K562 (cell line): Measurements from ENCODE around the gene INPP4B. TPM values are rescaled to one million over a fixed set of nuclear protein-coding genes. Genes with fewer than 3 reads are reported as not detected.

Experiments used
- ATAC-seq: fragments of 200-7000 bp; cut with Tn5 transposase; 3 replicates; pipeline ENCODE4 v1.9.1; 2020; ENCODE audit warnings: moderate library complexity
- BruUV-seq: library from RNA; stranded (reverse); fragments of 400-500 nt; replicated peaks from 2 replicates; lab custom pipeline; 2021; lab: Mats Ljungman, UMichigan
- CTCF ChIA-PET: fragments of 300-600 bp; formaldehyde crosslinking; extraction: SDS; loops from one replicate; lab custom pipeline; 2021; ENCODE audit warnings: low intra/inter-chr PET ratio; lab: Yijun Ruan, JAX
- POLR2A ChIA-PET: fragments of 300-600, 350-650 bp; sonication (Branson Sonifier 250); formaldehyde crosslinking; extraction: SDS; loops from one replicate; lab custom pipeline; 2021; ENCODE audit warnings: antibody characterized with exemption, inconsistent platforms; lab: Yijun Ruan, JAX
- DNase-seq, 4 experiments: peaks; one replicate each; pipeline versions ENCODE4 v3.0.0 to v3.0.0-alpha.2; 2011 to 2018; ENCODE audit warnings: low spot score in 3 of 4, mixed read lengths in 3 of 4; ENCODE audit errors: extremely low read depth in 1 of 4
- FAIRE-seq: peaks from 2 replicates; lab custom pipeline; 2011; peaks lifted over from hg19 to GRCh38; lab: Jason Lieb, UNC
- H2AFZ ChIP-seq: 2 replicates; pipeline ENCODE4 v1.6.0; 2011; ENCODE audit warnings: low read depth, low read length, control low read depth, inconsistent platforms
- H3K27ac ChIP-seq: fragments of 200-600 bp; 3 replicates; pipeline ENCODE4 v1.8.0; 2011; ENCODE audit warnings: low read depth, mild to moderate bottlenecking, control low read depth, inconsistent platforms, low read length, moderate library complexity, mixed read lengths; ENCODE audit errors: extremely low read depth
- H3K27me3 ChIP-seq, 2 experiments: fragments of 300-600 bp in 1 of 2; 2 replicates in 1 of 2; 3 replicates in 1 of 2; pipeline versions ENCODE4 v1.6.0 to v1.8.0; 2011; ENCODE audit warnings: inconsistent platforms in 2 of 2, low read length in 2 of 2, mild to moderate bottlenecking in 1 of 2, mixed read lengths in 1 of 2, moderate library complexity in 1 of 2; ENCODE audit not compliant: control insufficient read depth in 2 of 2, insufficient read depth in 2 of 2
- H3K36me3 ChIP-seq: fragments of 300-600 bp; 3 replicates; pipeline ENCODE4 v1.8.0; 2011; ENCODE audit warnings: mild to moderate bottlenecking, low read length, inconsistent platforms; ENCODE audit not compliant: control insufficient read depth, insufficient read depth
- H3K4me1 ChIP-seq, 2 experiments: fragments of 200-600 bp in 1 of 2; replicated peaks in 1 of 2; 2 replicates in 1 of 2; 3 replicates in 1 of 2; pipeline versions ENCODE4 v1.5.1 to v1.8.0; 2011; ENCODE audit warnings: inconsistent platforms in 2 of 2, low read length in 2 of 2, mild to moderate bottlenecking in 1 of 2, mixed read lengths in 1 of 2, moderate library complexity in 1 of 2; ENCODE audit not compliant: control insufficient read depth in 2 of 2, insufficient read depth in 2 of 2
- H3K4me2 ChIP-seq: 2 replicates; pipeline ENCODE4 v1.6.1; 2011; ENCODE audit warnings: low read length, control low read depth, inconsistent platforms, mixed read lengths; ENCODE audit not compliant: insufficient read depth
- H3K4me3 ChIP-seq: fragments of 200-600 bp; sonication (generic), shearing (Covaris generic); 2 replicates; pipeline ENCODE4 v1.5.1; 2016; ENCODE audit warnings: control low read depth, inconsistent platforms
- H3K79me2 ChIP-seq: fragments of 200-600 bp; 3 replicates; pipeline ENCODE4 v1.8.0; 2011; ENCODE audit warnings: low read length, inconsistent platforms; ENCODE audit not compliant: control insufficient read depth, insufficient read depth
- H3K9ac ChIP-seq, 2 experiments: 2 replicates each; pipeline versions ENCODE4 v1.6.0 to v1.6.1; 2011; ENCODE audit warnings: low read depth in 2 of 2, low read length in 2 of 2, control low read depth in 1 of 2, inconsistent platforms in 1 of 2, mild to moderate bottlenecking in 1 of 2, mixed read lengths in 1 of 2; ENCODE audit not compliant: insufficient read depth in 1 of 2
- H3K9me1 ChIP-seq: one replicate; pipeline ENCODE4 v1.6.0; 2011; ENCODE audit warnings: inconsistent platforms, mild to moderate bottlenecking, low read length, moderate library complexity; ENCODE audit not compliant: control insufficient read depth, insufficient read depth
- H3K9me3 ChIP-seq: replicated peaks from 2 replicates; pipeline ENCODE4 v1.5.1; 2011; ENCODE audit warnings: low read depth, low read length, inconsistent platforms; ENCODE audit not compliant: control insufficient read depth, insufficient read depth
- H4K20me1 ChIP-seq: replicated peaks from 2 replicates; pipeline ENCODE4 v1.6.1; 2011; ENCODE audit warnings: low read length, inconsistent platforms, mixed read lengths; ENCODE audit not compliant: control insufficient read depth, insufficient read depth
- CCAR2 ChIP-seq: fragments of 200-400 bp; formaldehyde crosslinking; IDR thresholded peaks from 2 replicates; pipeline ENCODE4 v1.6.1; 2017; ENCODE audit warnings: mild to moderate bottlenecking, low read depth, low read length
- DPF2 ChIP-seq: fragments of 450-650 bp; IDR thresholded peaks from 2 replicates; pipeline ENCODE4 v1.6.1; 2016
- E2F6 ChIP-seq, 2 experiments: IDR thresholded peaks; 2 replicates each; pipeline ENCODE4 v1.6.1; 2011; ENCODE audit warnings: borderline replicate concordance in 1 of 2, control low read depth in 1 of 2, low read depth in 1 of 2, low read length in 1 of 2, mild to moderate bottlenecking in 1 of 2, mixed read lengths in 1 of 2, moderate library complexity in 1 of 2; ENCODE audit not compliant: insufficient read depth in 1 of 2, insufficient read length in 1 of 2, poor library complexity in 1 of 2, severe bottlenecking in 1 of 2; ENCODE audit errors: extremely low read depth in 1 of 2
- GABPB2 ChIP-seq: fragments of 250-450 bp; sonication (Bioruptor Pico); conservative IDR thresholded peaks from 2 replicates; pipeline ENCODE4 v1.5.1; 2021; ENCODE audit warnings: mild to moderate bottlenecking
- MEF2D ChIP-seq: conservative IDR thresholded peaks from 2 replicates; pipeline ENCODE4 v1.6.1; 2016; ENCODE audit warnings: low read depth, missing genetic modification characterization, missing compliant biosample characterization
- MITF ChIP-seq: IDR thresholded peaks from 2 replicates; pipeline ENCODE4 v1.6.1; 2014; ENCODE audit warnings: antibody characterized with exemption
- PTBP1 ChIP-seq: fragments of 200-400 bp; formaldehyde crosslinking; IDR thresholded peaks from 2 replicates; pipeline ENCODE4 v1.6.1; 2017; ENCODE audit warnings: low read depth, low read length
- RFX7 ChIP-seq: fragments of 250-450 bp; sonication (Bioruptor Pico); IDR thresholded peaks from 2 replicates; pipeline ENCODE4 v1.5.1; 2021; ENCODE audit warnings: mild to moderate bottlenecking
- TBP ChIP-seq: optimal IDR thresholded peaks from 2 replicates; pipeline ENCODE3; 2011; ENCODE audit warnings: low read depth, low read length, improper control_type of control experiment
- ZBED1 ChIP-seq: IDR thresholded peaks from 2 replicates; pipeline ENCODE4 v1.6.1; 2014
- ZFP91 ChIP-seq: sonication (generic); formaldehyde crosslinking; IDR thresholded peaks from 2 replicates; pipeline ENCODE4 v1.8.0; 2022; ENCODE audit warnings: mild to moderate bottlenecking, missing genetic modification reagents
- ZNF324 ChIP-seq: fragments of 250-450 bp; sonication (Bioruptor Pico); IDR thresholded peaks from 2 replicates; pipeline ENCODE4 v1.4.0; 2020; ENCODE audit warnings: mild to moderate bottlenecking
- ZNF507 ChIP-seq: conservative IDR thresholded peaks from 2 replicates; pipeline ENCODE4 v1.6.1; 2017; ENCODE audit warnings: missing genetic modification characterization, missing compliant biosample characterization
- ZSCAN29 ChIP-seq: fragments of 450-650 bp; IDR thresholded peaks from 2 replicates; pipeline ENCODE4 v1.6.1; 2017
- WGBS: fragments of 100-300 bp; shearing (Covaris generic); methylation state at CpG from one replicate; pipeline ENCODE4 v1.1.6; 2016; ENCODE audit warnings: low coverage, mixed read lengths; ENCODE audit not compliant: insufficient coverage; ENCODE audit errors: missing lambda C conversion rate; 5-methylcytosine and 5-hydroxymethylcytosine counted together
- in situ Hi-C: fragments of 300-500 bp; cut with MboI; formaldehyde crosslinking; loops from 4 replicates; pipeline ENCODE4 v1.15.0; 2018; ENCODE audit warnings: inconsistent platforms, mixed read lengths
- intact Hi-C: fragments of 100-400 bp; cut with micrococcal nuclease; formaldehyde crosslinking; loops from 2 replicates; pipeline ENCODE4 v1.14.2; 2022
- polyA plus RNA-seq, 8 experiments: library from polyadenylated mRNA; depleted of rRNA in 4 of 8; stranded (reverse) in 5 of 8; unstranded in 3 of 8; fragments of >200 nt; fragmentation: Nextera tagmentation in 2 of 8; fragmentation: Illumina TruSeq in 1 of 8; extraction: Ambion mirVana in 2 of 8; extraction: Trizol in 1 of 8; gene quantifications; 2 replicates each; pipeline versions ENCODE4 v1.2.1 to v1.2.3, GENCODE V29; 2011 to 2014; ENCODE audit warnings: inconsistent platforms in 1 of 8, missing spikeins in 1 of 8
- total RNA-seq, 7 experiments: library from RNA; depleted of rRNA in 6 of 7; stranded (reverse); fragments of >200 nt in 6 of 7; fragmentation: Illumina TruSeq in 2 of 7; extraction: Trizol in 2 of 7; gene quantifications; 2 replicates each; pipeline versions ENCODE4 v1.2.1 to v1.2.3, GENCODE V29; 2011 to 2021; ENCODE audit warnings: low replicate concordance in 1 of 7

The INPP4B gene
- total and polyA plus RNA-seq, 9 of the 15 experiments (the other 6 are each of a cell fraction or from before 2014, with no cell fraction given) = 0.04 to 0.11 TPM; not detected in 7

GRCh38 chr4:142556048-142556447 lies 290.1 kb downstream of the INPP4B start (continued):
- TF ChIP-seq ZSCAN29 (no peak), MEF2D (tag) (no peak), MITF (no peak), ZBED1 (no peak), CCAR2 (no peak), TBP (no peak), DPF2 (no peak)
- TF ChIP-seq, all 486 proteins: peak for 0

- CTCF ChIA-PET = no interaction called here
- Histone ChIP-seq H3K27ac (no peak overlapping the region), H3K9me1 (no peaks in the 10 kb centered on the region), H3K4me2 (no peak overlapping the region), H3K27me3 (no peaks in the 10 kb centered on the region), H3K9me3 (no peaks in the 10 kb centered on the region), H3K4me1 (no peaks in the 10 kb centered on the region), H3K9ac (no peak overlapping the region), H3K36me3 (no peaks in the 10 kb centered on the region), H3K4me3 (no peak overlapping the region), H3K79me2 (no peaks in the 10 kb centered on the region), H2AFZ (no peak overlapping the region), H4K20me1 (no peaks in the 10 kb centered on the region)
- intact Hi-C loops (no loop called here), in situ Hi-C loops (no loop called here)
- WGBS = 0% methylated on average over 1 of the region's 1 CpG
- DNase-seq (no peak), ATAC-seq (no peak), FAIRE-seq (no peak)
- BruUV-seq = no TSS peak
- POLR2A ChIA-PET = no interaction called here
- no peak for TF ChIP-seq E2F6 (IDR thresholded peaks at IDR 0.05; ENCODE audit: borderline replicate concordance in 1 of 2, extremely low read depth in 1 of 2, insufficient read depth in 1 of 2, insufficient read length in 1 of 2, low read depth in 1 of 2, low read length in 1 of 2, poor library complexity in 1 of 2, severe bottlenecking in 1 of 2)
- no peak for TF ChIP-seq ZFP91 (CRISPR knock-in tag)
- TF ChIP-seq ZNF324 (CRISPR knock-in tag) = no peak
- TF ChIP-seq GABPB2 = no peak
- no peak for TF ChIP-seq ZNF507 (tag)
- TF ChIP-seq PTBP1 = no peak
- TF ChIP-seq RFX7 (CRISPR knock-in tag) = no peak
Observed at GRCh38 chr4:142554412-142554811, 291.7 kb downstream of the INPP4B start.
